PFSK-1 (cell line): ENCODE results near the gene WDR70.

Experiments used
- FOXP2 ChIP-seq: optimal IDR thresholded peaks from 2 replicates; pipeline ENCODE3; 2011; ENCODE audit warnings: borderline replicate concordance, control low read depth, inconsistent platforms; ENCODE audit not compliant: insufficient read depth; ENCODE audit errors: extremely low read length, extremely low read depth
- POLR2AphosphoS5 ChIP-seq: IDR thresholded peaks from 2 replicates; pipeline ENCODE4 v1.6.1; 2012; ENCODE audit warnings: low read depth, mild to moderate bottlenecking, control low read depth, low read length, moderate library complexity

GRCh38 chr5:37710965-37711364 lies 331.8 kb downstream of the WDR70 start:
- TF ChIP-seq POLR2AphosphoS5 (no peak), FOXP2 (no peak)
